Measurements from ENCODE around the gene R3HDM2.

DNA sequence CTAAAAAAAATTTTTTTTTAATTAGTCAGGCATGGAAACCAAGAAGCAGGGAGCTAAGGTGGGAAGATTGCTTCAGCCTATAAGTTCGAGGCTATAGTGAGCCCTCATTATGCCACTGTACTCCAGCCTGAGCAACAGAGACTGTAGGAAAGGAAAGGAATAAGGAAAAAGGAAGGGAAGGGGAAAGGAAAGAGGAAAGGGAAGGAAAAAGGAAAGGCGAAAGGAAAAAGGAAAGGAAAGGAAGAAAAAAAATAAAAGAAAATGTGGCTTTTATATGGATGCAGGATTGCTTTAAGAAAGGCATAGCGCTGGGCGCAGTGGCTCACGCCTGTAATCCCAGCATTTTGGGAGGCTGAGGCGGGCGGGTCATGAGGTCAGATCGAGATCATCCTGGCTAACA is 70.4 kb downstream of the R3HDM2 start:
- TF ChIP-seq, protein P1, sequence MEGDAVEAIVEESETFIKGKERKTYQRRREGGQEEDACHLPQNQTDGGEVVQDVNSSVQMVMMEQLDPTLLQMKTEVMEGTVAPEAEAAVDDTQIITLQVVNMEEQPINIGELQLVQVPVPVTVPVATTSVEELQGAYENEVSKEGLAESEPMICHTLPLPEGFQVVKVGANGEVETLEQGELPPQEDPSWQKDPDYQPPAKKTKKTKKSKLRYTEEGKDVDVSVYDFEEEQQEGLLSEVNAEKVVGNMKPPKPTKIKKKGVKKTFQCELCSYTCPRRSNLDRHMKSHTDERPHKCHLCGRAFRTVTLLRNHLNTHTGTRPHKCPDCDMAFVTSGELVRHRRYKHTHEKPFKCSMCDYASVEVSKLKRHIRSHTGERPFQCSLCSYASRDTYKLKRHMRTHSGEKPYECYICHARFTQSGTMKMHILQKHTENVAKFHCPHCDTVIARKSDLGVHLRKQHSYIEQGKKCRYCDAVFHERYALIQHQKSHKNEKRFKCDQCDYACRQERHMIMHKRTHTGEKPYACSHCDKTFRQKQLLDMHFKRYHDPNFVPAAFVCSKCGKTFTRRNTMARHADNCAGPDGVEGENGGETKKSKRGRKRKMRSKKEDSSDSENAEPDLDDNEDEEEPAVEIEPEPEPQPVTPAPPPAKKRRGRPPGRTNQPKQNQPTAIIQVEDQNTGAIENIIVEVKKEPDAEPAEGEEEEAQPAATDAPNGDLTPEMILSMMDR (conservative IDR thresholded peaks at IDR 0.05 in 1 of 2, IDR thresholded peaks at IDR 0.05 in 1 of 2; ENCODE audit: extremely low read depth in 1 of 2, insufficient read depth in 1 of 2, low read depth in 1 of 2, low read length in 2 of 2): no peak
- TF ChIP-seq EZH2 (IDR thresholded peaks at IDR 0.05; ENCODE audit: borderline replicate concordance, low read length): no peak

All from mammary epithelial cell (primary cell).